GM15510 (cell line): Measurements from ENCODE around the gene NOP56.

Experiments used
- POLR2A ChIP-seq: IDR thresholded peaks from 3 replicates; pipeline ENCODE4 v1.6.1; 2011; ENCODE audit warnings: borderline replicate concordance; ENCODE audit not compliant: insufficient read length; ENCODE audit errors: extremely low read depth

The NOP56 gene

GRCh38 chr20:2701671-2702081, 49.2 kb downstream of the NOP56 start:
- no peak for TF ChIP-seq POLR2A

GRCh38 chr20:2703716-2704475, 51.5 kb downstream of the NOP56 start:
- no peak for TF ChIP-seq POLR2A

GRCh38 chr20:2705931-2706645, 53.7 kb downstream of the NOP56 start:
- TF ChIP-seq POLR2A, result no peak

- TF ChIP-seq POLR2A, result no peak
These were observed 54.4 kb downstream of the NOP56 start for GRCh38 chr20:2706688-2707352.

- TF ChIP-seq POLR2A, result no peak
These were observed 55.1 kb downstream of the NOP56 start for GRCh38 chr20:2707353-2708072.
